Measurements from ENCODE around the gene SNX12.

SNX12 gene
- 30.3 to 35.1 reads per million in 2 donors for total RNA-seq

- DNase-seq, result peak; percentile 72
These were observed at the start of gene SNX12 for GRCh38 chrX:71068044-71068918. TSS of gene SNX12 (minus strand) at chrX:71068334. CDS start at chrX:71068306, 28 bp downstream.

DNA sequence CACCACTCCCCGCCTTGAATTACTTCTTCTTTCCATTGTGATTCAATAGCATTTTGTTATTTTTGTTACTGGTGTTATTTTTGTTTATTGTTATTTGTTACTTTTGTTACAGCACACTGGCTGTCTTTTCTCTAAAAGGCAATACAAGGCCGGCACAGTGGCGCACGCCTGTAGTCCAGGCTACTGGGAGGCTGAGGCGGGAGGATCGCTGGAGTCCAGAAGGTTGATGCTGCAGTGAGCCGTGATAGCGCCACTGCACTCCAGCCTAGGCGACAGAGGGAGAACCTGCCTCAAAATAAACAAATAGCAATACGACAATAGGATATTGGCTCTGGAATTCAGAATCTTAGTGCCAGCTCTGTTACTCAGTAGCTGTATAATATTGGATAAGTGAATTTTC, 49.2 kb upstream of the SNX12 start:
- DNase-seq, result no peak

- DNase-seq, result no peak
These were observed 43.8 kb upstream of the SNX12 start for GRCh38 chrX:71111921-71112431.

DNA sequence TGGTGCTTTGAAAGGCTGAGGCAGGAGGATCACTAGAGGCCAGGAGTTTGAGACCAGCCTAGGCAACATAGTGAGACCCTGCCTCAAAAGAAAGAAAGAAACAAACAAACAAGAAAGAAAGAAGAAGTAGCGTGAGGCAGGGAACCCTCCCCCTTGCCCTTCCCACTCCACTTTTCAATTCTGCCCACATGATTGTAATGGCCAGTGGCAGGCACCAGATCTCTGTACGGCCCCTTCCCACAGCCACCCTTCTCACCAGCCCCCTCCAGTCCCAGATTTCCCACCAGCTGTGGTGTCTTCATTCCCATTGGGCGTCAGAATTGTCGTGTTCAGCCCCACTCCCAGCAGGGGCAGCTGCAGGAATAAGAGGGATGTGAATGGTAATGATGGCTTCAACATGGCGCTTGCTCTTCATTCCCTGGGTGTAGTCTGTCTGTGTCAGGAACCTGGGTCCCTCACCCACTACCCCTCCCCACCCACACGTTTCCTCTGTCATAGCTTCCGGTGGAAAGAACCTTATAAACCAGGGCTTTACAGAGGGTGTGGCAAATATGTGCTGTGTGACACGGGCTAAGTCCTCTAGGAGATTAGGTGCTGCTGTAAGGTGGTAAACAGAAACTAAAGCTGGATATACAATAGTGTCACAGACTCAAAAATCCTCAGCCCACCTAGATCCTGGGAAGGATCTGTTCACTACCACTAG, 43.2 kb upstream of the SNX12 start, which contains the start of gene IL2RG:
TSS of gene IL2RG (minus strand) at position 437 of the 703 bp plus-strand sequence. CDS start at position 399, 38 bp downstream.
- no peak for DNase-seq

DNA sequence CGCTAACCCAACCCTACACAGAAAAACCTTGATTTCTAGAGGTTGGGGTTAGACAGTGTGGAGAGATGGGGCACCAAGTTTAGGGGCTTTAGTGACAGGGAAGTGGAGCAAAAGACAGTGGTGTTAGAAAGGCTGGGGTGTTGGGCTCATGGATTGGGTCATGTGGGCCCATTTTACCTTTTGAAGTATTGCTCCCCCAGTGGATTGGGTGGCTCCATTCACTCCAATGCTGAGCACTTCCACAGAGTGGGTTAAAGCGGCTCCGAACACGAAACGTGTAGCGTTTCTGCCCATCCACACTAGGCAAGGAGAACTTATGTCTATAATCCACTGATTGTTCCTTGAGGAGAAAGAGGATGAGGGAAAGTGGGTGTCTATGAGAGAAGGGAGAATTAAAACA, 40.9 kb upstream of the SNX12 start:
- DNase-seq, result no peak

- no peak for DNase-seq
These were observed 39.7 kb upstream of the SNX12 start for GRCh38 chrX:71107762-71108360.

DNA sequence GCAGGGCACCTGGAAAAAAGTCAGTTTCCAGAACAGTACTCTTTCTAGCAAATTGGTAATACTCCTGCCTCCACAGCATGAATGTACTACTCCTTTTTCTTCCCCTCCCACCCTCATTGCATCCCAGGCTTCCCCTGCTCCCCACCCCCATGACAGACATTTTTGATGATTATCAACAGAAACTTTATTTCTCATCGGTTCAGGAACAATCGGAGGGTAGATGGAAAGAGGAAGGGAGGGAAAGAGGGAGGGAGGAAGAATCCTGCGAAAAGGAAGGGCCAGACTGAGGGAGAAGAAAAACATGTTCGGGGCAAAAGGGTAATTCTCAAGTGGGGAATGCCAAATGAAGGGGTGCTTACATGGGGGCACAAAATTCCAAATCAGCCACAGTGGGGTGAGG, 39.1 kb upstream of the SNX12 start:
- DNase-seq, result no peak

DNA sequence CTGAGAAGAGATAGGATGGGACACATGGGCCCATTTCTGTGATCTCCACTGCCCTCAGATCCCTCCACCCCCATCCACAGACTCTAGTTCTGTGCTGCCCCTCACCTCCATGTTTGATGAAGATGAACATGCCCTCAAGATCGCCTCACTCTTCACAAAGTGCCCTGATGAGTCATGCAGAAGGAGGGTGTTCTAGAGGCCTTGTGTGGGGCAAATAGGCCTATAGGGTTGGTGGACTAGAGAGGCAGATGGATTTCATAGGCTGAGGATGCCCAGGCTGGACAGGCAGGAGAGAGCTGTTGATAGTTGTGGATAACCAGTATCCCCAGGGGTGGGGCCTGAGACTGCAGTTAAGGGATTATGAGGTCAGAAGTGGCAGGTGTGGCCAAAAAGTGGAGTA, 38.3 kb upstream of the SNX12 start, which contains the start of gene CXorf65:
TSS of gene CXorf65 (minus strand) at position 314 of the 400 bp plus-strand sequence. CDS start at position 130, 184 bp downstream.
- DNase-seq, result no peak

GRCh38 chrX:71105628-71106027, 37.5 kb upstream of the SNX12 start:
- DNase-seq, result no peak

GRCh38 chrX:71103110-71103983, 35.2 kb upstream of the SNX12 start:
- DNase-seq, result peak; percentile 9

DNA sequence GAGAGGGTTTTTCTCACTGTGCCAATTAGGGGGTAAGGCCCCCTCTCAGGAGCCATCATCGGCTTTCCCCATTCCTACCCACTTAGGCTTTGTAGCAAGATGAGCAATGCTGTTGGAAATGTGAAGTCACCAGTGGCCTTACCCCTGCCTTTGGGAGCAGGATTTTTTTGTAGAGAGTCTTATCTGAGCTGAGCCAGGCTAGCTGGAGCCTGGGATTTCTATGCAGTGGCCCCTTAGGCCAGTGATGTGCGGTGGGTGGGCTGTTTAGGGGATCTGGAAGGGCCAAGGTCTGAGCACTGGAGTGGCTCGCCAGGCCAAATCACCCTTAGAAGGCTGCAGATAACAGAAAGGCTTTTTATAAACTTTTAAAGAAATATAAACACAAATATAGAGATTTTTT, 34.2 kb upstream of the SNX12 start:
- DNase-seq, result no peak

DNA sequence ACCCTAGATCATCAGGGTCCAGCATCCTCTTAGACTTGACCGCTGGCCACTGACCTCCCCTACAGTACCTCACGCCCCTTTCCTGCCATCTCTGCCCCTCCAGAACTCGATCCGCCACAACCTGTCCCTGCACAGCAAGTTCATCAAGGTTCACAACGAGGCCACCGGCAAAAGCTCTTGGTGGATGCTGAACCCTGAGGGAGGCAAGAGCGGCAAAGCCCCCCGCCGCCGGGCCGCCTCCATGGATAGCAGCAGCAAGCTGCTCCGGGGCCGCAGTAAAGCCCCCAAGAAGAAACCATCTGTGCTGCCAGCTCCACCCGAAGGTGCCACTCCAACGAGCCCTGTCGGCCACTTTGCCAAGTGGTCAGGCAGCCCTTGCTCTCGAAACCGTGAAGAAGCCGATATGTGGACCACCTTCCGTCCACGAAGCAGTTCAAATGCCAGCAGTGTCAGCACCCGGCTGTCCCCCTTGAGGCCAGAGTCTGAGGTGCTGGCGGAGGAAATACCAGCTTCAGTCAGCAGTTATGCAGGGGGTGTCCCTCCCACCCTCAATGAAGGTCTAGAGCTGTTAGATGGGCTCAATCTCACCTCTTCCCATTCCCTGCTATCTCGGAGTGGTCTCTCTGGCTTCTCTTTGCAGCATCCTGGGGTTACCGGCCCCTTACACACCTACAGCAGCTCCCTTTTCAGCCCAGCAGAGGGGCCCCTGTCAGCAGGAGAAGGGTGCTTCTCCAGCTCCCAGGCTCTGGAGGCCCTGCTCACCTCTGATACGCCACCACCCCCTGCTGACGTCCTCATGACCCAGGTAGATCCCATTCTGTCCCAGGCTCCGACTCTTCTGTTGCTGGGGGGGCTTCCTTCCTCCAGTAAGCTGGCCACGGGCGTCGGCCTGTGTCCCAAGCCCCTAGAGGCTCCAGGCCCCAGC, 32.7 kb upstream of the SNX12 start:
- no peak for DNase-seq

DNA sequence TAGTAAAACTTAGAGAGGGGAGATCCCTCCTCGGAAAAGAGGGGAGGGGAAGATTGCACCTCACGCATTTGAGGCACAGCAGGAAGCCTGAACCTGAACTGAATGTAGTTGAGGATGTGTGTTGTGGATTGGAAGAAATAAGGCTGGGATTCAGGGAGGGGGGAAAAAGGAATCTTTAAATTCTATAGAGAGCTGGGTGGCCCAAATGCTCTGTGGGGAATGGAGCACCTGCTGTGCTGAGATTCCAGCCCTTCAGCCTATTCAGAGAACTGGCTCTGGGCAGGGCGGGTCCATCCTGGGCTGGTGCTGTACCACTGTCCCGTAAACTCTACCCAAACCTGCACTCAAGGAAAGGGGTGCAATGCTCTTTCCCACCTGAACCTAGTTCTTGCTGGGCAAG, 31.6 kb upstream of the SNX12 start:
- no peak for DNase-seq

DNA sequence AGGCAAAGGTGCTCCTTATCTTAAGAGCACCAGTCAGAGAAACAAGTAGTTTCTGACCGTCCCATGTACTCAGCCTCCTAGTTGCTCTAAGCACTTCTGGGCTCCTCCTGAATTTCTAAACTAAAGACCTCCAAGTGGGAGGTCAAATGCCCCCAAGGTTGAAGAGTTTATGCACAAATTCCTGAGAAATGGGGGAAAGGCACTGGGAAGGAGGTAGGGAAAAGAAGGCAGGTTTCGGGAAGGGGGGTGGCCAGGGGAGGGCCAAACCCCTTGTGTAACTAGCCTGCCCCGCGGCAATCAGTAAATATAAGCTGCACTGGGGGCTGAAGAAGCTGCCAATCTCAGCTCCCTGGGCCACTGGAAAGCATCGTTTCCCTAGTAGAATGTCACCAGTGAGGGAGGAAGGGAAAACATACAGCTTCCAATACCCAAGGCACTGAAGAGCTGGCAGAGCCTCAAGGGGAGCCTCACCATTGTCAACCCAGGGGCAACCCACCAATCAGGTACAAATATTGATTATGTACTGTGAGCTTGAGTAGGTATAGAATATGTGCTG, 30.9 kb upstream of the SNX12 start:
- no peak for DNase-seq

DNA sequence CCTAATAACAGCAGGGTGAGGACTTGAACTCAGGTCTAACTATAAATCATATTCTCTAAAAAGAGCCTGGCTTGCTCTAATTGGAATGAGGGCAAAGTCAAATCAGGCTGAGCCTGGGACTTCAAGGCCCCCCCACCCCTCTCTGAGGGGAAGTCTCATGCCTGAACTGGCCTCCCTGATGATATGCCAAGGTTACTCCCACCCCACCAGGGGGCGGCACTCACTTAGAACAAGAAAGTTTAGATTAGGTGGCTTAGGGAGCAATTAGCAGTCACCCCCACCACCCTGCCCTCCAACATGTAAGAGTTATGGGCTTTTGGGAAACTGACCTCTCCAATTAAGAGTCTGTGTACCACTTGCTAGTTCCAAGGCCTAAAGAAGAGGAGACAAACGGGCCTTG, 30.2 kb upstream of the SNX12 start:
- no peak for DNase-seq

GRCh38 chrX:71096760-71097032, 28.6 kb upstream of the SNX12 start:
- no peak for DNase-seq

GRCh38 chrX:71095981-71096759, 28.0 kb upstream of the SNX12 start:
- DNase-seq, result peak; percentile 17

- peak; percentile 84 for DNase-seq
These were observed 27.4 kb upstream of the SNX12 start, which contains the start of gene FOXO4 for GRCh38 chrX:71095555-71095980. TSS of gene FOXO4 (plus strand) at chrX:71095851. CDS start at chrX:71096529, 678 bp downstream.

- no peak for DNase-seq
These were observed 26.9 kb upstream of the SNX12 start for GRCh38 chrX:71095033-71095432.

DNA sequence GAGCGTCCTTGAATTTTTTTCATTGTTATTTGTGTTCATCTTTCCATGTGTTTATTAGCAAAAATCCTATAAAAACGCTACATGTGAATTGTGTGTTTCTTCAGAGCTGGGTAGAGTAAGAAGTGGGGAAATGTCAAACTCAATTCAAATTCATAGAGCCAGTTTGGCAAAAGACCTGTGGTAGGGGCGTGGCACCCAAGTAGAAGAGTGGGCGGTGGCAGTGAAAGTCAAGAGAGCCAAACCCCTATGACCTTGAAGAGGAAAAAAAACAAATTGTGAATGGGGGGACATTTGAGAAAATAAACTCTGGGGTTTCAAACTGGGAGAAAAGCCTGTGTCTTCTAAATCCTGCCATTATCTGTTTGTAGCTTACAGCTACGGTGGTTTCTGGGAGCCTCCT, 23.1 kb upstream of the SNX12 start:
- no peak for DNase-seq

All from activated gamma-delta T cell (primary cell).